Loucy (cell line): ENCODE results near the gene PITX1.

Source experiments
- H2AFZ ChIP-seq: fragments of 200-600 bp; sonication (generic); 2 replicates; pipeline ENCODE4 v1.6.0; 2016; ENCODE audit warnings: antibody characterized with exemption, mild to moderate bottlenecking, low read length, moderate library complexity
- H3F3A ChIP-seq: fragments of 200-600 bp; 2 replicates; pipeline ENCODE4 v1.6.0; 2016; ENCODE audit warnings: antibody characterized with exemption, low read depth, mild to moderate bottlenecking
- H3K27me3 ChIP-seq: fragments of 200-600 bp; sonication (generic); 2 replicates; pipeline ENCODE4 v1.6.1; 2014; ENCODE audit warnings: low read length, mild to moderate bottlenecking; ENCODE audit not compliant: insufficient read depth, poor library complexity, severe bottlenecking
- H3K36me3 ChIP-seq: fragments of 200-600 bp; sonication (generic); 2 replicates; pipeline ENCODE4 v1.6.1; 2016; ENCODE audit warnings: low read length; ENCODE audit not compliant: insufficient read depth
- H3K4me1 ChIP-seq: fragments of 200-600 bp; sonication (generic); 2 replicates; pipeline ENCODE4 v1.5.1; 2014; ENCODE audit warnings: low read length, mild to moderate bottlenecking; ENCODE audit not compliant: insufficient read depth, poor library complexity, severe bottlenecking
- H3K4me2 ChIP-seq: fragments of 200-600 bp; sonication (generic); 2 replicates; pipeline ENCODE4 v1.6.0; 2014; ENCODE audit warnings: antibody characterized with exemption, low read length, low read depth, mild to moderate bottlenecking; ENCODE audit not compliant: poor library complexity, severe bottlenecking
- H3K4me3 ChIP-seq: fragments of 200-600 bp; sonication (generic); 2 replicates; pipeline ENCODE4 v1.5.1; 2014; ENCODE audit warnings: low read length, mild to moderate bottlenecking, mixed read lengths; ENCODE audit not compliant: poor library complexity, severe bottlenecking
- H3K79me2 ChIP-seq: fragments of 200-600 bp; sonication (generic); 2 replicates; pipeline ENCODE4 v1.6.1; 2014; ENCODE audit warnings: low read length; ENCODE audit not compliant: insufficient read depth
- H3K9ac ChIP-seq: fragments of 200-600 bp; sonication (generic); 2 replicates; pipeline ENCODE4 v1.6.0; 2014; ENCODE audit warnings: mild to moderate bottlenecking, low read depth, low read length, moderate library complexity; ENCODE audit not compliant: poor library complexity, severe bottlenecking
- H3K9me2 ChIP-seq: fragments of 200-600 bp; sonication (generic); replicated peaks from 2 replicates; pipeline ENCODE4 v1.6.1; 2016; ENCODE audit warnings: low read depth, low read length, mixed read lengths
- H3K9me3 ChIP-seq: fragments of 200-600 bp; sonication (generic); 2 replicates; pipeline ENCODE4 v1.6.1; 2014; ENCODE audit warnings: mild to moderate bottlenecking, antibody characterized with exemption, low read length, low read depth; ENCODE audit not compliant: insufficient read depth
- H4K20me1 ChIP-seq: fragments of 200-600 bp; sonication (generic); 2 replicates; pipeline ENCODE4 v1.6.0; 2014; ENCODE audit warnings: antibody characterized with exemption, low read length, mild to moderate bottlenecking; ENCODE audit not compliant: insufficient read depth, poor library complexity, severe bottlenecking
- CTCF ChIP-seq: fragments of 200-600 bp; sonication (generic); conservative IDR thresholded peaks from 2 replicates; pipeline ENCODE4 v1.5.1; 2014; ENCODE audit warnings: mild to moderate bottlenecking, antibody characterized with exemption, low read length
- EZH2phosphoT487 ChIP-seq: fragments of 200-600 bp; IDR thresholded peaks from 2 replicates; pipeline ENCODE4 v1.6.1; 2018; ENCODE audit warnings: antibody characterized with exemption, mild to moderate bottlenecking, moderate library complexity, borderline replicate concordance

The PITX1 gene

GRCh38 chr5:135073761-135074345, 39.8 kb upstream of the PITX1 start:
- no peaks in the 10 kb centered on the region for H3K36me3 ChIP-seq
- TF ChIP-seq EZH2phosphoT487 (no peak), CTCF (no peak)
- H3F3A ChIP-seq, result no peaks in the 10 kb centered on the region
- no peaks in the 10 kb centered on the region for H3K79me2 ChIP-seq
- no peak overlapping the region for H2AFZ ChIP-seq
- no peaks in the 10 kb centered on the region for H3K9me2 ChIP-seq
- no peak overlapping the region for H3K9ac ChIP-seq
- H4K20me1 ChIP-seq, result no peaks in the 10 kb centered on the region
- no peaks in the 10 kb centered on the region for H3K27me3 ChIP-seq
- H3K4me1 ChIP-seq, result no peaks in the 10 kb centered on the region
- no peak overlapping the region for H3K4me3 ChIP-seq
- H3K4me2 ChIP-seq, result no peak overlapping the region
- no peaks in the 10 kb centered on the region for H3K9me3 ChIP-seq

- H2AFZ ChIP-seq, result no peak overlapping the region
- no peaks in the 10 kb centered on the region for H3K36me3 ChIP-seq
- TF ChIP-seq CTCF (no peak), EZH2phosphoT487 (no peak)
- no peak overlapping the region for H3K4me3 ChIP-seq
- H4K20me1 ChIP-seq, result no peaks in the 10 kb centered on the region
- no peaks in the 10 kb centered on the region for H3K4me1 ChIP-seq
- H3K4me2 ChIP-seq, result no peak overlapping the region
- no peaks in the 10 kb centered on the region for H3K9me2 ChIP-seq
- no peak overlapping the region for H3K9ac ChIP-seq
- no peaks in the 10 kb centered on the region for H3K9me3 ChIP-seq
- no peaks in the 10 kb centered on the region for H3K79me2 ChIP-seq
- H3K27me3 ChIP-seq, result no peaks in the 10 kb centered on the region
- H3F3A ChIP-seq, result no peaks in the 10 kb centered on the region
These were observed 38.6 kb upstream of the PITX1 start for GRCh38 chr5:135072387-135073281.

- H2AFZ ChIP-seq, result no peak overlapping the region
- H3K27me3 ChIP-seq, result no peaks in the 10 kb centered on the region
- no peak for TF ChIP-seq EZH2phosphoT487
- no peak for TF ChIP-seq CTCF
- H3K9me2 ChIP-seq, result no peaks in the 10 kb centered on the region
- H3K4me2 ChIP-seq, result no peak overlapping the region
- H3K9me3 ChIP-seq, result no peaks in the 10 kb centered on the region
- H3K36me3 ChIP-seq, result no peaks in the 10 kb centered on the region
- H4K20me1 ChIP-seq, result no peaks in the 10 kb centered on the region
- H3K79me2 ChIP-seq, result no peaks in the 10 kb centered on the region
- H3K9ac ChIP-seq, result no peak overlapping the region
- no peak overlapping the region for H3K4me3 ChIP-seq
- no peaks in the 10 kb centered on the region for H3K4me1 ChIP-seq
- no peaks in the 10 kb centered on the region for H3F3A ChIP-seq
These were observed 37.3 kb upstream of the PITX1 start for GRCh38 chr5:135071311-135071710.
